H1 (cell line): Measurements from ENCODE around the gene UGT1A9.

Source experiments
- POLR2AphosphoS5 ChIP-seq: IDR thresholded peaks from 2 replicates; pipeline ENCODE4 v1.6.1; 2011; ENCODE audit warnings: low read depth, low read length
- TF ChIP-seq, protein P1 (sequence below), 3 experiments: IDR thresholded peaks; 1 replicate in 2 of 3; 2 replicates in 1 of 3; pipeline versions ENCODE4 v1.5.1 to v1.6.1; 2011; ENCODE audit warnings: low read length in 3 of 3, mild to moderate bottlenecking in 3 of 3, inconsistent platforms in 2 of 3, low read depth in 1 of 3, moderate library complexity in 1 of 3; ENCODE audit not compliant: insufficient read depth in 1 of 3; ENCODE audit errors: control extremely low read depth in 1 of 3

DNA sequence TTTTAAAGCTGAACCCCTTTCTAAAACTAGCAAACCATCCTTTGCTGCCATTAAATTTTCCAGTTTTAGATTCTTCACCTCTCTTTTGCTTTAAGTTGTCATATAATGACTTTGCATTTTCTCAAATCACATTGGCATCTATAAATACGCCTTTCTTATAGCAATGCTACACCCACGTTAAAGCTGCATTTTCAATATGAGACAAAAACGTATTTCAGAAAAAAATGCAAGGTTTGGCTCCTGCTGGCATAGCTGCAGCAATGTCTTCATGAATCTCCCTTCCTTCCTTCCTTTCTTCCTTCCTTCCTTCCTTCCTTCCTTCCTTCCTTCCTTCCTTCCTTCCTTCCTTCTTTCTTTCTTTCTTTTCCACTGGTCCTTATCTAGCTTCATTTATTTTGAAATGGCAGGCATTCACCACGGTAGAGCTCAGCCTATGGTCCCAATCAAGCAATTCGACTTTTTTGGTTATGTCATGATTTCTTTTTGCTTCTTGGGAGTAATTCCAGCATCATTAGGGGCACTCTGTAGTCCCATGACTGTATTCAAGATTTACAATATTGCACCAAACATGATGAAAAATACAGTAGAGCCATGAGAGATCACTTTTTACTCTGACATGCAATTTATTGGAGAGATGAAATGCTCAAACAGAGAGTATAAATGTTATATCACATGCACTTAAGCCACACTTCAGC is 44.2 kb upstream of the UGT1A9 start:
- TF ChIP-seq, protein P1, sequence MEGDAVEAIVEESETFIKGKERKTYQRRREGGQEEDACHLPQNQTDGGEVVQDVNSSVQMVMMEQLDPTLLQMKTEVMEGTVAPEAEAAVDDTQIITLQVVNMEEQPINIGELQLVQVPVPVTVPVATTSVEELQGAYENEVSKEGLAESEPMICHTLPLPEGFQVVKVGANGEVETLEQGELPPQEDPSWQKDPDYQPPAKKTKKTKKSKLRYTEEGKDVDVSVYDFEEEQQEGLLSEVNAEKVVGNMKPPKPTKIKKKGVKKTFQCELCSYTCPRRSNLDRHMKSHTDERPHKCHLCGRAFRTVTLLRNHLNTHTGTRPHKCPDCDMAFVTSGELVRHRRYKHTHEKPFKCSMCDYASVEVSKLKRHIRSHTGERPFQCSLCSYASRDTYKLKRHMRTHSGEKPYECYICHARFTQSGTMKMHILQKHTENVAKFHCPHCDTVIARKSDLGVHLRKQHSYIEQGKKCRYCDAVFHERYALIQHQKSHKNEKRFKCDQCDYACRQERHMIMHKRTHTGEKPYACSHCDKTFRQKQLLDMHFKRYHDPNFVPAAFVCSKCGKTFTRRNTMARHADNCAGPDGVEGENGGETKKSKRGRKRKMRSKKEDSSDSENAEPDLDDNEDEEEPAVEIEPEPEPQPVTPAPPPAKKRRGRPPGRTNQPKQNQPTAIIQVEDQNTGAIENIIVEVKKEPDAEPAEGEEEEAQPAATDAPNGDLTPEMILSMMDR (IDR thresholded peaks at IDR 0.05; ENCODE audit: control extremely low read depth in 1 of 3, insufficient read depth in 1 of 3, low read depth in 1 of 3, low read length in 3 of 3): no peak
- TF ChIP-seq POLR2AphosphoS5: no peak
